K562 (cell line): ENCODE data around the gene CBX2.

Experiments used
- ADNP ChIP-seq: fragments of 200-800 bp; sonication (Bioruptor generic); IDR thresholded peaks from 2 replicates; pipeline ENCODE4 v1.6.1; 2016; ENCODE audit warnings: missing genetic modification characterization, missing compliant biosample characterization
- CBFB ChIP-seq: sonication (generic); formaldehyde crosslinking; IDR thresholded peaks from 2 replicates; pipeline ENCODE4 v1.4.0; 2020; ENCODE audit warnings: mild to moderate bottlenecking, missing genetic modification reagents
- CREB5 ChIP-seq: fragments of 250-450 bp; sonication (Bioruptor Pico); IDR thresholded peaks from 2 replicates; pipeline ENCODE4 v1.5.0; 2020; ENCODE audit warnings: mild to moderate bottlenecking
- CTCF ChIP-seq, 3 experiments: IDR thresholded peaks in 2 of 3; conservative IDR thresholded peaks in 1 of 3; 2 replicates each; pipeline ENCODE4 v1.5.1; 2011 to 2012; ENCODE audit warnings: low read length in 3 of 3, mild to moderate bottlenecking in 3 of 3, control low read depth in 2 of 3, improper control_type of control experiment in 1 of 3, inconsistent platforms in 1 of 3, low read depth in 1 of 3, mixed read lengths in 1 of 3, moderate library complexity in 1 of 3; ENCODE audit not compliant: insufficient read depth in 2 of 3
- ETS1 ChIP-seq: conservative IDR thresholded peaks from 2 replicates; pipeline ENCODE4 v1.6.1; 2011; ENCODE audit warnings: low read depth, mild to moderate bottlenecking, low read length; ENCODE audit not compliant: control insufficient read depth
- HDAC8 ChIP-seq: fragments of 450-650 bp; IDR thresholded peaks from 2 replicates; pipeline ENCODE4 v1.6.1; 2016; ENCODE audit warnings: mild to moderate bottlenecking, missing genetic modification characterization, moderate library complexity, missing compliant biosample characterization
- MAFK ChIP-seq: IDR thresholded peaks from 2 replicates; pipeline ENCODE4 v1.6.1; 2011; ENCODE audit warnings: low read length, improper control_type of control experiment
- MAZ ChIP-seq, 2 experiments: fragments of 450-650 bp in 1 of 2; sonication (generic) in 1 of 2; formaldehyde crosslinking; IDR thresholded peaks in 1 of 2; conservative IDR thresholded peaks in 1 of 2; 2 replicates each; pipeline versions ENCODE4 v1.4.0 to v1.5.0; 2020; ENCODE audit warnings: mild to moderate bottlenecking in 1 of 2, missing genetic modification reagents in 1 of 2
- NRF1 ChIP-seq, 2 experiments: fragments of 450-650 bp; IDR thresholded peaks in 1 of 2; conservative IDR thresholded peaks in 1 of 2; 2 replicates each; pipeline ENCODE4 v1.6.1; 2014; ENCODE audit warnings: mild to moderate bottlenecking in 2 of 2
- POLR2AphosphoS5 ChIP-seq: IDR thresholded peaks from 2 replicates; pipeline ENCODE4 v1.6.1; 2011; ENCODE audit warnings: mild to moderate bottlenecking, low read depth, low read length, moderate library complexity; ENCODE audit not compliant: control insufficient read depth, insufficient read depth
- RAD51 ChIP-seq: fragments of 450-650 bp; IDR thresholded peaks from 2 replicates; pipeline ENCODE4 v1.7.1; 2016; ENCODE audit warnings: low read depth, mild to moderate bottlenecking, borderline replicate concordance
- RCOR1 ChIP-seq, 2 experiments: IDR thresholded peaks; 2 replicates each; pipeline ENCODE4 v1.6.1; 2012; ENCODE audit warnings: low read depth in 2 of 2, low read length in 2 of 2, borderline replicate concordance in 1 of 2, improper control_type of control experiment in 1 of 2
- THRA ChIP-seq: fragments of 450-650 bp; IDR thresholded peaks from 2 replicates; pipeline ENCODE4 v1.6.1; 2017; ENCODE audit warnings: mild to moderate bottlenecking, moderate library complexity
- ZSCAN29 ChIP-seq: fragments of 450-650 bp; IDR thresholded peaks from 2 replicates; pipeline ENCODE4 v1.6.1; 2017

- TF ChIP-seq POLR2AphosphoS5 (no peak), RCOR1 (IDR thresholded peaks at IDR 0.05; ENCODE audit: borderline replicate concordance in 1 of 2, low read depth in 2 of 2, low read length in 2 of 2) (no peak), RAD51 (no peak), CTCF (IDR thresholded peaks at IDR 0.05 in 2 of 3, conservative IDR thresholded peaks at IDR 0.05 in 1 of 3; ENCODE audit: insufficient read depth in 2 of 3, low read depth in 1 of 3, low read length in 3 of 3) (no peak; a peak in 1 of 6 replicates), MAFK (no peak), MAZ (CRISPR knock-in tag; conservative IDR thresholded peaks at IDR 0.05 in 1 of 2, IDR thresholded peaks at IDR 0.05 in 1 of 2) (no peak), HDAC8 (tag) (no peak), CREB5 (CRISPR knock-in tag) (no peak), ETS1 (no peak), ADNP (tag) (no peak), CBFB (CRISPR knock-in tag) (no peak), THRA (no peak), ZSCAN29 (no peak), NRF1 (conservative IDR thresholded peaks at IDR 0.05 in 1 of 2, IDR thresholded peaks at IDR 0.05 in 1 of 2) (no peak)
These were observed 28.5 kb downstream of the CBX2 start for GRCh38 chr17:79806446-79806760.
